CD14-positive monocyte (primary cell): ENCODE results near the gene STRA6. TPM values are rescaled to one million over a fixed set of nuclear protein-coding genes. Genes with fewer than 3 reads are reported as not detected.
A peak's percentile ranks its signal among the peaks of the same experiment; 100 is the strongest.
"Not testable (repeated sequence)": the region's sequence is repeated elsewhere in the genome, so short reads cannot be mapped to it uniquely, and the experiment has no call there.

Source experiments
- DNase-seq, 3 donors: peaks; one replicate each; pipeline ENCODE4 v3.0.0-alpha.2; 2011 to 2022
- H2AFZ ChIP-seq: 2 replicates; pipeline ENCODE4 v1.6.0; 2012; ENCODE audit warnings: mild to moderate bottlenecking, low read depth, low read length, inconsistent platforms; ENCODE audit not compliant: insufficient read depth, poor library complexity, severe bottlenecking
- H3K27ac ChIP-seq, 2 donors: 1 replicate in 1 of 2; 2 replicates in 1 of 2; pipeline ENCODE4 v1.5.1; 2012 to 2013; ENCODE audit warnings: low read length in 2 of 2, control low read depth in 1 of 2, inconsistent platforms in 1 of 2, low read depth in 1 of 2, mild to moderate bottlenecking in 1 of 2
- H3K27me3 ChIP-seq, 2 donors: one replicate each; pipeline versions ENCODE4 v1.6.0 to v1.6.1; 2011 to 2013; ENCODE audit warnings: low read length in 2 of 2; ENCODE audit not compliant: control insufficient read depth in 2 of 2, insufficient read depth in 2 of 2
- H3K36me3 ChIP-seq, 2 donors: replicated peaks in 1 of 2; 1 replicate in 1 of 2; 2 replicates in 1 of 2; pipeline versions ENCODE4 v1.5.1 to v1.6.1; 2012 to 2013; ENCODE audit warnings: low read length in 2 of 2, control low read depth in 1 of 2, inconsistent platforms in 1 of 2, mild to moderate bottlenecking in 1 of 2; ENCODE audit not compliant: insufficient read depth in 2 of 2, control insufficient read depth in 1 of 2
- H3K4me1 ChIP-seq, 2 donors: 1 replicate in 1 of 2; 2 replicates in 1 of 2; pipeline versions ENCODE4 v1.5.1 to v1.6.1; 2012 to 2013; ENCODE audit warnings: low read length in 2 of 2, control low read depth in 1 of 2, inconsistent platforms in 1 of 2, mild to moderate bottlenecking in 1 of 2, moderate library complexity in 1 of 2; ENCODE audit not compliant: insufficient read depth in 2 of 2, control insufficient read depth in 1 of 2
- H3K4me2 ChIP-seq: replicated peaks from 2 replicates; pipeline ENCODE3; 2012; ENCODE audit warnings: low read length, moderate library complexity, mild to moderate bottlenecking; ENCODE audit not compliant: poor library complexity, severe bottlenecking; ENCODE audit errors: extremely low read depth
- H3K4me3 ChIP-seq, 3 experiments: fragments of 200-600 bp in 1 of 3; sonication (generic) in 1 of 3; replicated peaks in 1 of 3; 1 replicate in 2 of 3; 2 replicates in 1 of 3; pipeline ENCODE4 v1.5.1; 2011 to 2013; ENCODE audit warnings: low read length in 3 of 3, mild to moderate bottlenecking in 3 of 3, control low read depth in 2 of 3, low read depth in 2 of 3, inconsistent platforms in 1 of 3, moderate library complexity in 1 of 3
- H3K79me2 ChIP-seq: 2 replicates; pipeline ENCODE4 v1.6.0; 2012; ENCODE audit warnings: mild to moderate bottlenecking, control low read depth, inconsistent platforms, low read length, moderate library complexity; ENCODE audit not compliant: insufficient read depth
- H3K9ac ChIP-seq: 2 replicates; pipeline ENCODE4 v1.6.0; 2017; ENCODE audit warnings: low read length, mild to moderate bottlenecking; ENCODE audit not compliant: insufficient read depth, poor library complexity, severe bottlenecking
- H3K9me3 ChIP-seq, 2 donors: replicated peaks in 1 of 2; 1 replicate in 1 of 2; 2 replicates in 1 of 2; pipeline versions ENCODE4 v1.5.1 to v1.6.1; 2012 to 2013; ENCODE audit warnings: low read length in 2 of 2, control low read depth in 1 of 2; ENCODE audit not compliant: control insufficient read depth in 1 of 2, insufficient read depth in 1 of 2
- H4K20me1 ChIP-seq: 2 replicates; pipeline ENCODE4 v1.6.0; 2012; ENCODE audit warnings: mild to moderate bottlenecking, low read length, control low read depth, moderate library complexity; ENCODE audit not compliant: insufficient read depth
- H3K27ac Mint-ChIP-seq, 7 donors: one replicate each; pipeline ENCODE4 v1.8.0; 2020; ENCODE audit warnings: mild to moderate bottlenecking in 7 of 7, mixed read lengths in 7 of 7, moderate library complexity in 6 of 7, inconsistent platforms in 2 of 7
- H3K27me3 Mint-ChIP-seq, 3 donors: one replicate each; pipeline ENCODE4 v1.8.0; 2021 to 2022; ENCODE audit warnings: low read depth in 3 of 3, mild to moderate bottlenecking in 3 of 3, mixed read lengths in 3 of 3, moderate library complexity in 3 of 3, inconsistent platforms in 1 of 3
- H3K36me3 Mint-ChIP-seq, 2 donors: one replicate each; pipeline ENCODE4 v1.8.0; 2020; ENCODE audit warnings: mixed read lengths in 2 of 2, inconsistent platforms in 1 of 2, mild to moderate bottlenecking in 1 of 2
- H3K4me1 Mint-ChIP-seq: one replicate; pipeline ENCODE4 v1.8.0; 2020; ENCODE audit warnings: mild to moderate bottlenecking, mixed read lengths
- H3K4me3 Mint-ChIP-seq, 2 donors: one replicate each; pipeline ENCODE4 v1.8.0; 2020; ENCODE audit warnings: mild to moderate bottlenecking in 2 of 2, mixed read lengths in 2 of 2, moderate library complexity in 1 of 2
- H3K9me3 Mint-ChIP-seq, 7 donors: one replicate each; pipeline ENCODE4 v1.8.0; 2020 to 2022; ENCODE audit warnings: mixed read lengths in 7 of 7, mild to moderate bottlenecking in 6 of 7, moderate library complexity in 6 of 7, inconsistent platforms in 2 of 7
- CTCF ChIP-seq: fragments of 200-600 bp; IDR thresholded peaks from one replicate; pipeline ENCODE4 v1.8.0; 2022; ENCODE audit warnings: antibody characterized with exemption, mild to moderate bottlenecking
- WGBS: methylation state at CpG from one replicate; pipeline ENCODE4 v1.1.5; 2013; ENCODE audit warnings: missing lambda C conversion rate; ENCODE audit not compliant: insufficient coverage; 5-methylcytosine and 5-hydroxymethylcytosine counted together
- intact Hi-C, 2 donors: fragments of 100-400 bp; cut with micrococcal nuclease; formaldehyde crosslinking; loops; one replicate each; pipeline versions ENCODE4 v1.15.0 to v1.15.1; 2023
- polyA plus RNA-seq, 3 donors: library from polyadenylated mRNA; depleted of rRNA in 1 of 3; unstranded in 2 of 3; stranded (reverse) in 1 of 3; fragments of 300-500 nt in 2 of 3; fragments of >200 nt in 1 of 3; fragmentation: Illumina TruSeq in 2 of 3; gene quantifications; 1 replicate in 2 of 3; 2 replicates in 1 of 3; pipeline ENCODE4 v1.2.3, GENCODE V29; 2012 to 2021

Gene STRA6
- polyA plus RNA-seq, 3 donors, result not detected

- intact Hi-C loops, result no loop called here
- H3K4me1 ChIP-seq, result no peaks in the 10 kb centered on the region
- no peak overlapping the region for H3K4me2 ChIP-seq
- H2AFZ ChIP-seq, result no peak overlapping the region
- H3K4me3 ChIP-seq, result no peak overlapping the region
- no peaks in the 10 kb centered on the region for H4K20me1 ChIP-seq
- H3K9ac ChIP-seq, result no peak overlapping the region
- no peaks in the 10 kb centered on the region for H3K79me2 ChIP-seq
- TF ChIP-seq CTCF, result no peak
- no peaks in the 10 kb centered on the region for H3K9me3 ChIP-seq
- no peaks in the 10 kb centered on the region for H3K4me1 Mint-ChIP-seq
- H3K27ac Mint-ChIP-seq, result no peak overlapping the region
- H3K9me3 Mint-ChIP-seq, result peaks cover 0 to 1% (median 0%) of the 10 kb centered on the region in 7 donors
- no peak for DNase-seq
- H3K27me3 ChIP-seq, result no peaks in the 10 kb centered on the region
- H3K4me3 Mint-ChIP-seq, result no peak overlapping the region
- H3K27ac ChIP-seq, result no peak overlapping the region
- no peaks in the 10 kb centered on the region for H3K36me3 Mint-ChIP-seq
- 100% methylated on average over 1 of the region's 1 CpG for WGBS
- H3K36me3 ChIP-seq, result no peaks in the 10 kb centered on the region
- peaks cover 13 to 23% (median 16%) of the 10 kb centered on the region in 3 donors for H3K27me3 Mint-ChIP-seq
These were observed 37.1 kb downstream of the STRA6 start for GRCh38 chr15:74165461-74165860.

- not testable (repeated sequence) for H3K27me3 ChIP-seq
These were observed 40.4 kb downstream of the STRA6 start for GRCh38 chr15:74162195-74162536.

GRCh38 chr15:74160390-74160789 is 42.2 kb downstream of the STRA6 start:
- WGBS, result no CpG with 5 or more reads among the region's 3 CpGs
- Mint-ChIP-seq H3K27me3 (peaks cover 16 to 36% (median 23%) of the 10 kb centered on the region in 3 donors), H3K4me3 (peak overlapping the region in 1 of 2 donors; percentile 43)
- H3K4me3 ChIP-seq, H3K4me1 ChIP-seq, H3K36me3 Mint-ChIP-seq, H3K9me3 Mint-ChIP-seq, H4K20me1 ChIP-seq, H3K27ac Mint-ChIP-seq, H3K9ac ChIP-seq, H3K4me1 Mint-ChIP-seq, H3K9me3 ChIP-seq, H3K27me3 ChIP-seq, H3K4me2 ChIP-seq, intact Hi-C loops, H3K36me3 ChIP-seq, DNase-seq, H3K79me2 ChIP-seq, H2AFZ ChIP-seq, H3K27ac ChIP-seq: not testable (repeated sequence)

More at GRCh38 chr15:74162195-74162536, 40.4 kb downstream of the STRA6 start:
- peaks cover 14 to 26% (median 18%) of the 10 kb centered on the region in 3 donors for H3K27me3 Mint-ChIP-seq
- H3K9me3 Mint-ChIP-seq, H3K36me3 ChIP-seq, H4K20me1 ChIP-seq, H3K4me2 ChIP-seq, H3K4me1 ChIP-seq, DNase-seq, H3K4me1 Mint-ChIP-seq, H3K27ac ChIP-seq, H2AFZ ChIP-seq, H3K4me3 ChIP-seq, H3K36me3 Mint-ChIP-seq, H3K27ac Mint-ChIP-seq, H3K79me2 ChIP-seq, H3K9me3 ChIP-seq, intact Hi-C loops, H3K4me3 Mint-ChIP-seq, H3K9ac ChIP-seq: not testable (repeated sequence)
- WGBS, result 100% methylated on average over 2 of the region's 3 CpGs
